GM23248 (cell line): ENCODE results near the gene AGO3. TPM values are rescaled to one million over a fixed set of nuclear protein-coding genes. Genes with fewer than 3 reads are reported as not detected.
"Not testable (repeated sequence)": the region's sequence is repeated elsewhere in the genome, so short reads cannot be mapped to it uniquely, and the experiment has no call there.

ENCODE experiments used
- DNase-seq: peaks from one replicate; pipeline ENCODE4 v3.0.0-alpha.2; 2015
- H2AFZ ChIP-seq: fragments of 200-600 bp; sonication (generic); 2 replicates; pipeline ENCODE4 v1.6.1; 2016; ENCODE audit warnings: antibody characterized with exemption
- H3F3A ChIP-seq: fragments of 200-600 bp; sonication (generic); 2 replicates; pipeline ENCODE4 v1.6.1; 2016; ENCODE audit warnings: mild to moderate bottlenecking, antibody characterized with exemption, mixed run types; ENCODE audit not compliant: insufficient read depth
- H3K27ac ChIP-seq: fragments of 200-600 bp; sonication (generic); 2 replicates; pipeline ENCODE4 v1.5.1; 2016; ENCODE audit warnings: mild to moderate bottlenecking
- H3K27me3 ChIP-seq: fragments of 200-600 bp; sonication (generic); replicated peaks from 2 replicates; pipeline ENCODE4 v1.6.1; 2016; ENCODE audit warnings: mild to moderate bottlenecking; ENCODE audit not compliant: insufficient read depth
- H3K36me3 ChIP-seq: fragments of 200-600 bp; sonication (generic); 2 replicates; pipeline ENCODE4 v1.6.1; 2016; ENCODE audit warnings: low read depth, mild to moderate bottlenecking
- H3K4me1 ChIP-seq: fragments of 200-600 bp; sonication (generic); 2 replicates; pipeline ENCODE4 v1.6.1; 2016; ENCODE audit warnings: mild to moderate bottlenecking; ENCODE audit not compliant: insufficient read depth
- H3K4me2 ChIP-seq: fragments of 200-600 bp; sonication (generic); one replicate; pipeline ENCODE4 v1.6.1; 2016; ENCODE audit warnings: mild to moderate bottlenecking; ENCODE audit not compliant: unreplicated experiment
- H3K4me3 ChIP-seq: fragments of 200-600 bp; sonication (generic); 2 replicates; pipeline ENCODE4 v1.5.1; 2016; ENCODE audit warnings: mild to moderate bottlenecking
- H3K79me2 ChIP-seq: fragments of 200-600 bp; sonication (generic); 2 replicates; pipeline ENCODE4 v1.6.1; 2016; ENCODE audit warnings: mild to moderate bottlenecking; ENCODE audit not compliant: insufficient read depth
- H3K9ac ChIP-seq: fragments of 200-600 bp; sonication (generic); 2 replicates; pipeline ENCODE4 v1.6.1; 2016; ENCODE audit warnings: mild to moderate bottlenecking
- H3K9me2 ChIP-seq: fragments of 200-600 bp; sonication (generic); 2 replicates; pipeline ENCODE4 v1.6.1; 2016; ENCODE audit warnings: mixed run types, mild to moderate bottlenecking, moderate library complexity; ENCODE audit not compliant: insufficient read depth
- H3K9me3 ChIP-seq: fragments of 200-600 bp; sonication (generic); one replicate; pipeline ENCODE4 v1.6.1; 2017; ENCODE audit warnings: low read depth
- H4K20me1 ChIP-seq: fragments of 200-600 bp; sonication (generic); 2 replicates; pipeline ENCODE4 v1.6.0; 2016; ENCODE audit not compliant: insufficient read depth
- EZH2 ChIP-seq: fragments of 200-600 bp; sonication (generic); IDR thresholded peaks from 2 replicates; pipeline ENCODE4 v1.6.1; 2018; ENCODE audit warnings: antibody characterized with exemption, mild to moderate bottlenecking; ENCODE audit not compliant: insufficient read depth, poor library complexity, severe bottlenecking
- EZH2phosphoT487 ChIP-seq: fragments of 200-600 bp; sonication (generic); IDR thresholded peaks from 2 replicates; pipeline ENCODE4 v1.6.1; 2018; ENCODE audit warnings: antibody characterized with exemption, moderate library complexity, mild to moderate bottlenecking, low read depth; ENCODE audit not compliant: insufficient read depth
- WGBS, 2 experiments: methylation state at CpG; one replicate each; pipeline ENCODE4 v1.1.6; 2015 to 2017; ENCODE audit warnings: low lambda C conversion rate in 2 of 2, low coverage in 1 of 2; ENCODE audit errors: missing lambda C conversion rate in 2 of 2; 5-methylcytosine and 5-hydroxymethylcytosine counted together
- in situ Hi-C: fragments of 300-500 bp; cut with MboI; formaldehyde crosslinking; loops from 2 replicates; pipeline ENCODE4 v1.15.0; 2020
- polyA plus RNA-seq: library from polyadenylated mRNA; unstranded; fragments of >200 nt; fragmentation: Nextera tagmentation; extraction: Ambion mirVana; gene quantifications from 2 replicates; pipeline ENCODE4 v1.2.1, GENCODE V29; 2016
- total RNA-seq: library from RNA; depleted of rRNA; stranded (reverse); fragments of >200 nt; shearing (Covaris generic); gene quantifications from 2 replicates; pipeline ENCODE4 v1.2.3, GENCODE V29; 2014

Gene AGO3
- total and polyA plus RNA-seq, 2 experiments from 2014 or later, result 7.9 to 14.2 TPM

DNA sequence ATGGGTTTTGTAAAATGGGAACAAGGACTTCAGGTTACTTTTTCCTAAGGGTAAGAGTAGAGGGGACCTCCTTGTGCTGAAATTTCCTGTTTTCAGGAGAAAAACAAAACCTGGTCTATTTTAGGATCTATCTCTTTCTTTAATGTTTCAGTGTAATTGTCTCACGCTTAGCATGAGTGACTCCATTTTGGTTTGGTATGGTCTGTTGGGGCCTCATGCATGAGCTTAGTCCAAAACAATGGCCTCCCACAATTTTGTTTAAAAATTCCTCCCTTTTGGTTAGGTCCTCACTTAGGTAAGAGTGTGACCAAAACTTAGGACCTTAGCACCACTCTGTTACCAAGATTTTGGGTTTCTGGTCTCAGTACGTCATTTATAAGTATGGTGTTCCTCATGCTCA lies 85.8 kb downstream of the AGO3 start:
- no peak overlapping the region for H3K27ac ChIP-seq
- no peak overlapping the region for H3K4me3 ChIP-seq
- no peaks in the 10 kb centered on the region for H3K79me2 ChIP-seq
- H3K4me2 ChIP-seq, result no peak overlapping the region
- TF ChIP-seq EZH2phosphoT487 (no peak), EZH2 (no peak)
- no peaks in the 10 kb centered on the region for H3K9me2 ChIP-seq
- no peak for DNase-seq
- H3K4me1 ChIP-seq, result no peaks in the 10 kb centered on the region
- no peaks in the 10 kb centered on the region for H3F3A ChIP-seq
- H2AFZ ChIP-seq, result no peak overlapping the region
- in situ Hi-C loops, result no loop called here
- H3K9me3 ChIP-seq, result no peaks in the 10 kb centered on the region
- 97 to 100% methylated on average over 2 of the region's 2 CpGs for WGBS, 2 experiments
- no peaks in the 10 kb centered on the region for H3K27me3 ChIP-seq
- H3K9ac ChIP-seq, result no peak overlapping the region
- no peaks in the 10 kb centered on the region for H4K20me1 ChIP-seq
- peaks cover 53% of the 10 kb centered on the region for H3K36me3 ChIP-seq

DNA sequence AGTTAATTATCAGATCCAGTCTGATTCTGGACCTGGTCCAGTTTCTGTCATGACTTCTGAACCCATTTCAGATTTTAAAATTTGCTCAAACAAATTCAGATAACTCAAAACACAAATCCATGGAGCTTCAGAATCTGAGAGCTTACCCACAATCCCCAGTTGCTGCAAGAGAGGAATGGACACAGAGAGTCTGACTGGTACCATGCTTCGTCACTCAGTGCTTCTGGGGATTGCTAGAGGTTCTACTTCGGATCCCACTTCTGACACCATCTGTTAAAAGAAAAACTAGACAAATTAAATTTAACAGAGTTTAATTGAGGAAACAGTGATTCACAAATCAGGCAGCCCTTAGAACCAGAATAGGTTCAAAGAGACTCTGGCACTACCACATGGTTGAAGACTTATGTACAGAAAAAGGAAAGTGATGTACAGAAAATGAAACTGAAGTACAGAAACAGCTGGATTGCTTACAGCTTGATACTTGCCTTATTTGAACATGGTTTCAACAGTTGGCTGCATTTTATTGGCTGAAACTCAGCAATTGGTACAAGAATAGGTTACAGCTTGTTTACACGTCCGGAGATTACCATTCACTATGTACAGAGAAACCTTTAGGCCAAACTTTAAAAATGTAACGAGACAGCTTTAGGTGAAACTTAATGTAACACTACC lies 92.3 kb downstream of the AGO3 start:
- in situ Hi-C loops, result no loop called here
- DNase-seq, result no peak
- H3K4me3 ChIP-seq, result no peak overlapping the region
- H3K4me1 ChIP-seq, result no peaks in the 10 kb centered on the region
- H3K9ac ChIP-seq, result no peak overlapping the region
- no peak overlapping the region for H2AFZ ChIP-seq
- no peaks in the 10 kb centered on the region for H3K9me2 ChIP-seq
- no peaks in the 10 kb centered on the region for H4K20me1 ChIP-seq
- H3K79me2 ChIP-seq, result no peaks in the 10 kb centered on the region
- no peaks in the 10 kb centered on the region for H3K27me3 ChIP-seq
- no peaks in the 10 kb centered on the region for H3F3A ChIP-seq
- TF ChIP-seq EZH2 (no peak), EZH2phosphoT487 (no peak)
- 94% methylated on average over 5 of the region's 5 CpGs for WGBS, 2 experiments
- H3K36me3 ChIP-seq, result peaks cover 16% of the 10 kb centered on the region; the same call in 1 of the 2 replicates
- no peaks in the 10 kb centered on the region for H3K9me3 ChIP-seq
- H3K4me2 ChIP-seq, result no peak overlapping the region
- no peak overlapping the region for H3K27ac ChIP-seq

DNA sequence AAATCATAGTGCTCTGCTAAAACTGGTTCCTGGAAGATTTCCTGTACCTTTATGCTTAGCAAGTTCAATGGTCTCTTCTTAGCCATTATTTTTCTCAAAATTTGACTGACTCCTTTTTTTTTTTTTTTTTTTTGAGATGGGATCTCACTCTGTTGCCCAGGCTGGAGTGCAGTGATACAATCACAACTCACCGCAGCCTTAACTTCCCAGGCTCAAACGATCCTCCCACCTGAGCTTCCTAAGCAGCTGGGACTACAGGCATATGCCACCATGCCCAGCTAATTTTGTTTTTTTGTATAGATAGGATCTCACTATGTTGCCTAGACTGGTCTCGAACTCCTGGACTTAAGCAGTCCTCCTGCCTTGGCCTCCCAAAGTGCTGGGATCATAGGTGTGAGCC lies 93.1 kb downstream of the AGO3 start:
- H3K27me3 ChIP-seq, H3K9ac ChIP-seq, in situ Hi-C loops, DNase-seq, H3K27ac ChIP-seq, H3F3A ChIP-seq, H3K4me3 ChIP-seq, H3K4me1 ChIP-seq, H3K79me2 ChIP-seq, H3K9me3 ChIP-seq, H4K20me1 ChIP-seq, H3K9me2 ChIP-seq, H3K4me2 ChIP-seq, H2AFZ ChIP-seq: not testable (repeated sequence)
- peaks cover 14% of the 10 kb centered on the region; the same call in 1 of the 2 replicates for H3K36me3 ChIP-seq
- WGBS, 2 experiments, result 84 to 85% methylated on average over 3 of the region's 3 CpGs

DNA sequence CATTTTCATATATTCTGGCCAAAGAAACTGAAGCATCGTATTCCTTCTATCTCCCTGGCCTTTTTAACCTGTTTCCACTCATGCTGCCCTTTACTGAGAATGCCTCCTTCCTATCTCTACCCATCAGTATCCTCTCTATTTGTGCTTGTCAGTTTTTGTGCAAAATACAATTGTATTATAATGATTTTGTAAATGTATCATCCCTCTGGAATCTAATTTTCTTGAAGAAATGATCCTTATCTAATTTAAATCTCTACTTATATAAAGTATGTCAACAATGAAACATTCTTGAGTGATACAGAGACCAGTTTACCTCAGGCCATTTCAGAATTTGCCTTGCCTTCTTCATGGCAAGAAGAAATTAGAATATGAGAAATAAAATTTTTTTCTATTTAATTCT lies 93.9 kb downstream of the AGO3 start:
- Histone ChIP-seq H3K9ac (no peak overlapping the region), H3K4me1 (no peaks in the 10 kb centered on the region), H3K4me3 (no peak overlapping the region), H4K20me1 (no peaks in the 10 kb centered on the region), H3F3A (no peaks in the 10 kb centered on the region), H3K27me3 (no peaks in the 10 kb centered on the region), H3K27ac (no peak overlapping the region), H3K36me3 (peaks cover 8% of the 10 kb centered on the region; the same call in 1 of the 2 replicates), H3K4me2 (no peak overlapping the region), H3K9me3 (no peaks in the 10 kb centered on the region), H2AFZ (no peak overlapping the region), H3K79me2 (no peaks in the 10 kb centered on the region), H3K9me2 (no peaks in the 10 kb centered on the region)
- TF ChIP-seq EZH2phosphoT487, result no peak
- WGBS, 2 experiments, result 100% methylated on average over 1 of the region's 1 CpG
- in situ Hi-C loops, result no loop called here
- DNase-seq, result no peak

DNA sequence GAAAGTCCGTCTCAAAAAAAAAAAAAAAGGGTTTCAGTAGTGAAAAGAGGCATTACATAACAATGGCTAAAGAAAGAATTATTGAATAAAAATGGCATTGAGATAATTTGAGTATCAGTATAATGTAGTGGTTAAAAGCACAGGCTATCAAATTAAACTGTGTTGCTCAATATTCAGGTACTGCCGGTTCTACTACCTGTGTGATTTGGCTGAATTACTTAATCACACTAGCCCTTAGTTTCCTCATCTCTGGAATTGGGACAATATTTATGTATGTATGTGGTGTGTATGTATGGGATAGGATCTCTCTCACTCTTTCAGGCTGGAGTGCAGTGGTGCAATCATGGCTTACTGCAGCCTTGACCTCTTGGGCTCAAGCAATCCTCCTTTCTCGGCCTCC lies 96.9 kb downstream of the AGO3 start:
- H3K36me3 ChIP-seq, result peaks cover 3% of the 10 kb centered on the region; the same call in 1 of the 2 replicates
- H3F3A ChIP-seq, result no peaks in the 10 kb centered on the region
- no peaks in the 10 kb centered on the region for H4K20me1 ChIP-seq
- H3K9me2 ChIP-seq, result no peaks in the 10 kb centered on the region
- no peak for DNase-seq
- H3K4me3 ChIP-seq, result no peak overlapping the region
- no peak overlapping the region for H3K27ac ChIP-seq
- H3K4me1 ChIP-seq, result no peaks in the 10 kb centered on the region
- no peak overlapping the region for H3K9ac ChIP-seq
- WGBS, 2 experiments, result 98% methylated on average over 3 of the region's 3 CpGs
- H3K4me2 ChIP-seq, result no peak overlapping the region
- no peaks in the 10 kb centered on the region for H3K27me3 ChIP-seq
- in situ Hi-C loops, result no loop called here
- no peaks in the 10 kb centered on the region for H3K79me2 ChIP-seq
- no peak overlapping the region for H2AFZ ChIP-seq
- no peaks in the 10 kb centered on the region for H3K9me3 ChIP-seq
- TF ChIP-seq EZH2phosphoT487 (no peak), EZH2 (no peak)
